Activated CD4-positive, alpha-beta memory T cell treated with anti-CD3 and anti-CD28 coated beads, Interleukin-2, amount 10 ng/mL, durations not matched to agents 7 days and 5 days (primary cell): ENCODE results near the gene MREG. TPM values are rescaled to one million over a fixed set of nuclear protein-coding genes. Genes with fewer than 3 reads are reported as not detected.
A peak's percentile ranks its signal among the peaks of the same experiment; 100 is the strongest.

ENCODE experiments used
- CTCF ChIA-PET: fragments of 350-600 bp; sonication (Branson Sonifier 250); formaldehyde crosslinking; loops from one replicate; lab custom pipeline; 2021; ENCODE audit warnings: antibody characterized with exemption, inconsistent platforms; lab: Charles Lee
- POLR2A ChIA-PET: fragments of 350-600 bp; sonication (Branson Sonifier 250); formaldehyde crosslinking; loops from one replicate; lab custom pipeline; 2021; ENCODE audit warnings: antibody characterized with exemption; lab: Charles Lee
- DNase-seq: peaks from one replicate; pipeline ENCODE4 v3.0.0-alpha.2; 2020
- H3K27ac Mint-ChIP-seq: one replicate; pipeline ENCODE4 v1.8.0; 2021; ENCODE audit warnings: mild to moderate bottlenecking, mixed read lengths
- H3K27me3 Mint-ChIP-seq: one replicate; pipeline ENCODE4 v1.8.0; 2021; ENCODE audit warnings: mixed read lengths
- H3K36me3 Mint-ChIP-seq: one replicate; pipeline ENCODE4 v1.8.0; 2021; ENCODE audit warnings: low read depth, mixed read lengths
- H3K4me1 Mint-ChIP-seq: one replicate; pipeline ENCODE4 v1.8.0; 2021; ENCODE audit warnings: mixed read lengths
- H3K4me3 Mint-ChIP-seq: one replicate; pipeline ENCODE4 v1.8.0; 2021; ENCODE audit warnings: mild to moderate bottlenecking, mixed read lengths
- H3K9me3 Mint-ChIP-seq: one replicate; pipeline ENCODE4 v1.8.0; 2021; ENCODE audit warnings: mixed read lengths
- total RNA-seq, 2 experiments: library from RNA; stranded (reverse); gene quantifications; one replicate each; pipeline ENCODE4 v1.2.3, GENCODE V29; 2021

MREG gene
- total RNA-seq, 2 experiments from 2014 or later = 12.6 to 15.1 TPM

GRCh38 chr2:216041438-216041837 lies 28.1 kb upstream of the MREG start:
- DNase-seq = no peak
- Mint-ChIP-seq H3K36me3 (peaks cover 44% of the 10 kb centered on the region), H3K4me3 (no peak overlapping the region), H3K27me3 (no peaks in the 10 kb centered on the region), H3K4me1 (peaks cover 11% of the 10 kb centered on the region), H3K9me3 (no peaks in the 10 kb centered on the region), H3K27ac (no peak overlapping the region)
- ChIA-PET POLR2A (interaction anchor here (1.3 kb wide), 1 partner anchor 40 kb away, joined by 3 read pairs; the partner anchor contains the start of genes PECR and TMEM169), CTCF (interaction anchor here (0.7 to 1.7 kb wide), 4 partner anchors 9 to 73 kb away, joined by 3 to 6 read pairs (median 3); no protein-coding TSS in a partner anchor)

GRCh38 chr2:216039918-216040317 lies 26.6 kb upstream of the MREG start:
- no peak overlapping the region for H3K4me3 Mint-ChIP-seq
- H3K9me3 Mint-ChIP-seq = no peaks in the 10 kb centered on the region
- ChIA-PET CTCF (interaction anchor here (0.6 to 1.6 kb wide), 3 partner anchors 11 to 770 kb away, joined by 3 to 4 read pairs (median 3); no protein-coding TSS in a partner anchor), POLR2A (no interaction called here)
- peaks cover 38% of the 10 kb centered on the region for H3K36me3 Mint-ChIP-seq
- no peak overlapping the region for H3K27ac Mint-ChIP-seq
- DNase-seq = no peak
- H3K27me3 Mint-ChIP-seq = no peaks in the 10 kb centered on the region
- H3K4me1 Mint-ChIP-seq = peaks cover 2% of the 10 kb centered on the region

GRCh38 chr2:216034065-216034464 lies 20.7 kb upstream of the MREG start:
- POLR2A ChIA-PET = interaction anchor here (0.8 to 1.5 kb wide), 5 partner anchors 17 to 101 kb away, joined by 3 to 5 read pairs (median 3); partner anchors contain the start of genes PECR and TMEM169
- H3K27me3 Mint-ChIP-seq = no peaks in the 10 kb centered on the region
- no peak overlapping the region for H3K4me3 Mint-ChIP-seq
- CTCF ChIA-PET = interaction anchor here (0.6 to 4.5 kb wide), 23 partner anchors 10 to 631 kb away, joined by 3 to 51 read pairs (median 7); partner anchors contain the start of genes PECR, TMEM169 and XRCC5
- H3K4me1 Mint-ChIP-seq = peaks cover 49% of the 10 kb centered on the region
- H3K27ac Mint-ChIP-seq = no peak overlapping the region
- peak; percentile 83 for DNase-seq
- no peaks in the 10 kb centered on the region for H3K9me3 Mint-ChIP-seq
- peaks cover 42% of the 10 kb centered on the region for H3K36me3 Mint-ChIP-seq

- Mint-ChIP-seq H3K4me3 (no peak overlapping the region), H3K9me3 (no peaks in the 10 kb centered on the region), H3K4me1 (peaks cover 49% of the 10 kb centered on the region), H3K36me3 (peaks cover 42% of the 10 kb centered on the region), H3K27ac (no peak overlapping the region), H3K27me3 (no peaks in the 10 kb centered on the region)
- POLR2A ChIA-PET = interaction anchor here (1.0 to 2.1 kb wide), 7 partner anchors 16 to 101 kb away, joined by 3 to 14 read pairs (median 5); partner anchors contain the start of genes PECR, TMEM169 and XRCC5
- DNase-seq = no peak
- CTCF ChIA-PET = interaction anchor here (0.6 to 4.5 kb wide), 23 partner anchors 9 to 632 kb away, joined by 3 to 51 read pairs (median 7); partner anchors contain the start of gene XRCC5
These were observed 20.1 kb upstream of the MREG start for GRCh38 chr2:216033403-216033802.

GRCh38 chr2:216031960-216032689 lies 18.8 kb upstream of the MREG start:
- DNase-seq = no peak
- Mint-ChIP-seq H3K27me3 (no peaks in the 10 kb centered on the region), H3K4me1 (peaks cover 49% of the 10 kb centered on the region), H3K9me3 (no peaks in the 10 kb centered on the region), H3K27ac (peak overlapping the region; percentile 78), H3K4me3 (peak overlapping the region; percentile 15), H3K36me3 (peaks cover 35% of the 10 kb centered on the region)
- ChIA-PET CTCF (interaction anchor here (0.6 to 4.5 kb wide), 17 partner anchors 9 to 635 kb away, joined by 3 to 51 read pairs (median 5); partner anchors contain the start of genes MREG and XRCC5), POLR2A (interaction anchor here (0.9 to 2.1 kb wide), 9 partner anchors 15 to 88 kb away, joined by 3 to 14 read pairs (median 4); partner anchors contain the start of genes PECR, TMEM169 and XRCC5)

GRCh38 chr2:216030216-216030615 lies 16.9 kb upstream of the MREG start:
- ChIA-PET POLR2A (no interaction called here), CTCF (interaction anchor here (1.0 to 1.1 kb wide), 2 partner anchors 13 to 80 kb away, joined by 3 to 5 read pairs; no protein-coding TSS in a partner anchor)
- Mint-ChIP-seq H3K4me3 (no peak overlapping the region), H3K27me3 (no peaks in the 10 kb centered on the region), H3K9me3 (no peaks in the 10 kb centered on the region), H3K4me1 (peaks cover 49% of the 10 kb centered on the region), H3K36me3 (peaks cover 35% of the 10 kb centered on the region), H3K27ac (peak overlapping the region; percentile 49)
- no peak for DNase-seq

- Mint-ChIP-seq H3K9me3 (no peaks in the 10 kb centered on the region), H3K27ac (peak overlapping the region; percentile 49), H3K36me3 (peaks cover 29% of the 10 kb centered on the region), H3K4me1 (peaks cover 49% of the 10 kb centered on the region), H3K4me3 (no peak overlapping the region), H3K27me3 (no peaks in the 10 kb centered on the region)
- POLR2A ChIA-PET = no interaction called here
- DNase-seq = peak; percentile 27
- CTCF ChIA-PET = interaction anchor here (1.0 to 1.5 kb wide), 3 partner anchors 12 to 79 kb away, joined by 3 to 6 read pairs (median 5); no protein-coding TSS in a partner anchor
These were observed 16.2 kb upstream of the MREG start for GRCh38 chr2:216029416-216030129.

GRCh38 chr2:216024779-216025336 lies 11.5 kb upstream of the MREG start:
- H3K9me3 Mint-ChIP-seq = no peaks in the 10 kb centered on the region

GRCh38 chr2:216023055-216023648 lies 9.8 kb upstream of the MREG start:
- H3K4me3 Mint-ChIP-seq = no peak overlapping the region

More at GRCh38 chr2:216024779-216025336, 11.5 kb upstream of the MREG start:
- ChIA-PET CTCF (interaction anchor here (0.6 to 5.3 kb wide), 9 partner anchors 8 to 85 kb away, joined by 3 to 51 read pairs (median 4); no protein-coding TSS in a partner anchor), POLR2A (interaction anchor here (1.8 kb wide), 1 partner anchor 8 kb away, joined by 8 read pairs; no protein-coding TSS in a partner anchor)
- H3K4me3 Mint-ChIP-seq = no peak overlapping the region
- H3K36me3 Mint-ChIP-seq = peaks cover 7% of the 10 kb centered on the region
- H3K27ac Mint-ChIP-seq = no peak overlapping the region
- H3K4me1 Mint-ChIP-seq = peaks cover 6% of the 10 kb centered on the region
- no peak for DNase-seq
- H3K27me3 Mint-ChIP-seq = no peaks in the 10 kb centered on the region

GRCh38 chr2:216021768-216022565 lies 8.6 kb upstream of the MREG start:
- CTCF ChIA-PET = interaction anchor here (1.1 to 6.1 kb wide), 10 partner anchors 11 to 111 kb away, joined by 3 to 68 read pairs (median 4); no protein-coding TSS in a partner anchor
- POLR2A ChIA-PET = interaction anchor here (0.6 kb wide), 1 partner anchor 16 kb away, joined by 4 read pairs; no protein-coding TSS in a partner anchor
- Mint-ChIP-seq H3K9me3 (no peaks in the 10 kb centered on the region), H3K27ac (no peak overlapping the region), H3K27me3 (no peaks in the 10 kb centered on the region), H3K36me3 (peaks cover 9% of the 10 kb centered on the region), H3K4me3 (no peak overlapping the region), H3K4me1 (peaks cover 16% of the 10 kb centered on the region)
- no peak for DNase-seq

More at GRCh38 chr2:216023055-216023648, 9.8 kb upstream of the MREG start:
- H3K4me1 Mint-ChIP-seq = peaks cover 6% of the 10 kb centered on the region
- no peaks in the 10 kb centered on the region for H3K9me3 Mint-ChIP-seq
- H3K36me3 Mint-ChIP-seq = peaks cover 7% of the 10 kb centered on the region
- no peak overlapping the region for H3K27ac Mint-ChIP-seq
- ChIA-PET POLR2A (no interaction called here), CTCF (interaction anchor here (0.6 to 6.1 kb wide), 18 partner anchors 10 to 621 kb away, joined by 3 to 68 read pairs (median 4); partner anchors contain the start of gene PECR)
- no peaks in the 10 kb centered on the region for H3K27me3 Mint-ChIP-seq
- DNase-seq = peak; percentile 59

- CTCF ChIA-PET = interaction anchor here (0.6 to 6.1 kb wide), 4 partner anchors 14 to 184 kb away, joined by 3 to 68 read pairs (median 26); no protein-coding TSS in a partner anchor
- Mint-ChIP-seq H3K4me1 (peaks cover 44% of the 10 kb centered on the region), H3K4me3 (no peak overlapping the region), H3K27ac (no peak overlapping the region), H3K27me3 (no peaks in the 10 kb centered on the region), H3K36me3 (peaks cover 17% of the 10 kb centered on the region), H3K9me3 (no peaks in the 10 kb centered on the region)
- POLR2A ChIA-PET = interaction anchor here (3.6 kb wide), 1 partner anchor 14 kb away, joined by 14 read pairs; no protein-coding TSS in a partner anchor
- DNase-seq = no peak
These were observed 5.4 kb upstream of the MREG start for GRCh38 chr2:216018709-216019108.
